Right lung (tissue), 5 donors: ENCODE results near the gene GFM1. TPM values are rescaled to one million over a fixed set of nuclear protein-coding genes. Genes with fewer than 3 reads are reported as not detected.
A peak's percentile ranks its signal among the peaks of the same experiment; 100 is the strongest.
"Not testable (repeated sequence)": the region's sequence is repeated elsewhere in the genome, so short reads cannot be mapped to it uniquely, and the experiment has no call there.

Experiments
- DNase-seq, 2 donors: peaks; one replicate each; pipeline ENCODE4 v3.0.0-alpha.2; 2013
- polyA plus RNA-seq, 5 donors: library from polyadenylated mRNA; unstranded; fragments of 120-200 nt; gene quantifications; one replicate each; pipeline versions ENCODE4 v1.2.1 to v1.2.3, GENCODE V29; 2013; ENCODE audit warnings: inconsistent platforms in 1 of 5, low replicate concordance in 1 of 5; ENCODE audit not compliant: insufficient read length in 5 of 5, insufficient read depth in 1 of 5

The GFM1 gene
- polyA plus RNA-seq, 5 donors, result 48.2 to 62.8 (median 53.2) TPM

GRCh38 chr3:158672215-158673176 lies 28.2 kb downstream of the GFM1 start, which contains the start of gene LXN:
Gene LXN (minus strand): TSS chr3:158672648. CDS start chr3:158672478, 170 bp downstream.
- peak; percentile 81 to 84 for DNase-seq

- no peak for DNase-seq
Observed at GRCh38 chr3:158678687-158679086, 34.4 kb downstream of the GFM1 start.

- no peak for DNase-seq
Observed at GRCh38 chr3:158679547-158680000, 35.2 kb downstream of the GFM1 start.

- no peak for DNase-seq
Observed at GRCh38 chr3:158680861-158681260, 36.5 kb downstream of the GFM1 start.

GRCh38 chr3:158683230-158683962 lies 39.1 kb downstream of the GFM1 start:
- no peak for DNase-seq

GRCh38 chr3:158685159-158685558 lies 40.8 kb downstream of the GFM1 start:
- DNase-seq, result no peak

- not testable (repeated sequence) for DNase-seq
Observed at GRCh38 chr3:158693866-158694456, 49.6 kb downstream of the GFM1 start.

GRCh38 chr3:158696618-158697017 lies 52.3 kb downstream of the GFM1 start:
- no peak for DNase-seq

- peak in 1 of 2 donors; percentile 7 for DNase-seq
Observed at GRCh38 chr3:158700559-158700958, 56.2 kb downstream of the GFM1 start.

- no peak for DNase-seq
Observed at GRCh38 chr3:158701420-158702065, 57.2 kb downstream of the GFM1 start.

GRCh38 chr3:158702815-158703481 lies 58.6 kb downstream of the GFM1 start:
- DNase-seq, result no peak

GRCh38 chr3:158703566-158703965 lies 59.2 kb downstream of the GFM1 start:
- DNase-seq, result no peak

GRCh38 chr3:158709666-158710083 lies 65.3 kb downstream of the GFM1 start:
- DNase-seq, result no peak

- no peak for DNase-seq
Observed at GRCh38 chr3:158710601-158711000, 66.3 kb downstream of the GFM1 start.

- DNase-seq, result no peak
Observed at GRCh38 chr3:158711886-158712285, 67.6 kb downstream of the GFM1 start.

GRCh38 chr3:158712443-158712842 lies 68.1 kb downstream of the GFM1 start:
- no peak for DNase-seq

- no peak for DNase-seq
Observed at GRCh38 chr3:158713094-158713499, 68.8 kb downstream of the GFM1 start.

- no peak for DNase-seq
Observed at GRCh38 chr3:158717576-158717975, 73.2 kb downstream of the GFM1 start.

GRCh38 chr3:158718490-158719170 lies 74.3 kb downstream of the GFM1 start:
- no peak for DNase-seq

GRCh38 chr3:158722108-158722507 lies 77.8 kb downstream of the GFM1 start:
- DNase-seq, result no peak
